NCI-H748 (cell line): ENCODE measurements around the gene CYP1B1.
"Not testable (repeated sequence)": the region's sequence is repeated elsewhere in the genome, so short reads cannot be mapped to it uniquely, and the experiment has no call there.

Source experiments
- DNase-seq: peaks from one replicate; lab custom pipeline; 2025; ENCODE audit not compliant: unreplicated experiment; lab: John Stamatoyannopoulos, UW

Gene CYP1B1

DNA sequence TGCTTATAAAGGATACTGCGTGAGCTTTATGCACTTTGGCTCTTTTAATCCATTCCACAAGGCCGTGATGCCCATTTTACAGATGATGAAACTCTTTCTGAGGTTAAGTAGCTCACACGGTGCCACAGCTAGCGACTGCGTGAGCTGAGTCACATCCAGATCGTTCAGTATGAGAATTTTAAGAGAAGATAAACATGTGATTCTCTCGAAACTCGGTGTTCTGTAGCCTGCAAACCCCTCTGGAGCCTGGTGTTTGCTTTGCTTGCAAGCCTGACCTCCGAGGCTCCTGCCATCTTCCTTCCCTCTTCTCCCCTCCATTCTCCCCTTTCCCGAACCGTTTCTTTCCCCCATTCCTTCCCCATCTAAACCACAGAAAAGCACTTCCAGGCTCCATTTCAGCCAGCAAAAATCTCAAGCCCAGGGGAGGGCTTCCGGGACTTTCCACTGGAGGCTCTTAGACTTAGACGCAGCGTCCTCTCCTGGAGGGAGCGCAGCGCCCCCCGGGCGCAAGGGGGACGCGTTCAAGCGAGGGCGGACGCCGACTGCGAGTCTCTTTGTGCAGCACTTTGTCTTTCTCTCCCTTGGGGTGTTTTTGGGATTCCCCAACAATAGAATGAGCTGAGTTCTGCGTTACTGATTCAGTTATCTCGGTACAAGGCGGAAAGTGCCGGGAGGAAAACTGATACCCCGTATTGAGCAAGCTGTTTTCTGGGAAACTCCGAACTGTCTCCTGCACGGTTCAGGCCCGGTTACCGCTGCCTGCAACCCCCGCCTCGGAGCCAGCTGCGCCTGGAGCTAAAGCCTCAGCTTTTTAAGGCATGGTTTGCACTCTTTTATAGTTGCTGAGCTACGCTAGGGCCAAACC, 38.0 kb downstream of the CYP1B1 start:
- DNase-seq = peak; percentile 34

DNA sequence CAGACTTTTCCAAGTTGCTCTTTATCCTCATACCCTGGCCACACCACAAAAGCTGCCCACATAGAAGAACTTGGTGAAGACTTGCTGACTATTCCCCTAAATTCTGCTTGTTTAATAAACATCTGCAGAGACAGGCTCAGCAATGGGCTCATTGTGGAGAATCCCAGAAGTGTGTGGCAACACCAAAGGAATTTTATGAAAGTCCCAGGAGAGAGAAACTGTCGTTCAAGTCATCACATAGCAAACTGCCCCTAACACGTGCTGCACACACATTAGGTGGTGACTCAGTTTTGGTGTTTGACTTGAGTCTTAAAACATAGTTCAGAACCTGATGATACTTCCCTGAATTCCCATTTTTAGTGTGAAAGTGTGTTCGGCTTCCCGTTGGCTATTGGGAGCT, 38.6 kb downstream of the CYP1B1 start:
- no peak for DNase-seq

DNA sequence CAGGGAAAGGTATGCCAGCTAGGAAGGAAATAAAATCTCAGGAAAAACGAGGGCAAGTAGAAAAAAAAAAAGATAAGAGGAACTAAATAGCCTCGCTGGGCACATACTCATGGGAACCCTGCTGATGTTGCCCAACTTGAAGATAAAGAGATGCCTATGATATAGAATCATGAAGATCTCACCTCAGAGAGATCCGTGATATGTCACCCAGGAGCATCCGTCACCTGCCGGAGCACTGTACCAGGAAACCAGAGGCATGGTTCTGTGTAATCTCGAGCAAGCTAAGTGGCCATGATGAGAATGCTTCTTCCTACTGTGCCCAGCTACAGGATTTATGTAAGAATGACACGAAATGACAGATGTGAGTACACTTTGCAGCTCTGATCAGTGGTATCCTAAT, 40.0 kb downstream of the CYP1B1 start:
- no peak for DNase-seq

DNA sequence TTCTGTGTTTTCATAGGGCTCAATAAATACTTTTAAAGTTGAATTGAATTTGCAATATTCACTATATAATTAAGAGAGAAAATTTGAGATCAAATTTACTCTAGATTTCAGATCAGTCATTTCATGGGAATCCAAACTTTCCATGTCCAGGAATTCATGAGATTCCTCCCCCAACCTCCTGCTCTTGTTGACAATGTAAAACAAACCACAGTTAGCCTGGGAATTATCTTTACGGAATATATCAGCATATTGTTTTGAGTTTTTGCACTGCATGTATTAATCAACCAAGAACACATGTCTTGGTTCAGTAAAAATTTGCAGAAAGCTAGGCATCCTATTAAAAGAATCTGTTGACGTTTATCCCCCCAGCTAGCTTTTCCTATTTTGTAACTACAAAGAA, 42.3 kb downstream of the CYP1B1 start:
- no peak for DNase-seq

DNA sequence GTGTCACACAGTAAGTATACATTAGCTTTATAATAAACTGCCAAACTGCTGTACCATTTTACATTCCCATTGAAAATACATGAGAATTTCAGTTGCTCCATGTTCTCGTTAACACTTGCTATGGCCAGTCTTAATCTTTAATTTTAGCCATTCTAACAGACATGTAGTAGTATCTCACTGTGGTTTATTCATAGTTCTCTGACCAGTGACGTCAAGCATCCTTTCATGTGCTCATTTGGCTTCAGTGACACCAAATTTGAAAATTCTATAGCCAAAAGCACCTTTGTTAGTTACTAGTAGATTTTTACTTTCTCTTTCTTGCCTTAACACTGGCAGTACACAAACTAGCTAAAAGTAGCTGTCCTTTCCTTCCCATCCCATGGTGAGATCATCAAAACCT, 43.0 kb downstream of the CYP1B1 start:
- no peak for DNase-seq

DNA sequence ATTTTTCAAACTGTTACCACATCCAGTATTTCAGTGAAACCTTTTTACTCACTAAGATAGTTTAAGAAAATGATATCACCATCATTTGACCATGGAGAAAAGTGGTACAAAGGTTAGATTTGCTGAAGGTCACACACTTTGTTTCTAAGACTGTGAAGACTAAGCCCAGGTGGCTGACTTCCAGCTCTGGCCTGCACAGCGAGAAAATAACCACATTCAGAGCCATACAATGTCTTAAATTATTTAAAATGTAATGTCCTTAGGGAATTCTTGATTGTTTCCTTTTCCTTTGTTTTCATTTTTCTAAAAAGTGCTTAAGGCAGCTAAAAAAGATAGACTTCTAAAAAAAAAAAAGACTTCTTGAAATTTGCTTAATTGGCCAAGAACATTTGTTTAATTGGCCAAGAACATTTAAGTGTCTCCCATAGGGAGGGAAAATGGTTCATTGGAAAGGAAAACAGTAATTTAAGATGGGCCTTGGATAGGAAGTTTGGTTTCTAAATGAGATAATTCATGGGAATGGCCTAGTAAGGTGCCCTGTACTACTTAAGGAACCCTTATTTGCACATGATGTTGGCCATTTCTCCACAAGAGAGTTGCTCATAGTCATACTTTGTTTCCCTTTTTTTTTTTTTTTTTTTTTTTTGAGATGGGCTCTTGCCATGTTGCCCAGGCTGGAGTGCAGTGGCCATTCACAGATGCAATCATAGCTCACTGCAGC, 45.2 kb downstream of the CYP1B1 start:
- DNase-seq = no peak

DNA sequence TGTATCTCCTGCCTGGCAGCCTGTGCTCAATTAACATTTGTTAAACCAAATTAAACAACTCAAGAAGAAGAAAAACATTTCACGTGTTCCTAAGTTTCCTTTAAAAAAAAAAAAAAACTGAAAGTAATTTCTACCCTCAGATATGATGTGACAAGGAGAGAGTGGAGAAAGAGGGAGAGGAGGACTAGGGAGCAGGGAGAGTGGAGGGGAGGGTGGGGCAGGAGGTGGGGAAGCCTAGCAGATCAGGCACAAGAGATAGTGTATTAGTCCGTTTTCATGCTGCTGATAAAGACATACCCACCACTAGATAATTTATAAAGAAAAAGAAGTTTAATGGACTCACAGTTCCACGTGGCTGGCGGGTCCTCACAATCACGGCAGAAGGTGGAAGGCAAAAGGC, 46.4 kb downstream of the CYP1B1 start:
- DNase-seq = no peak

DNA sequence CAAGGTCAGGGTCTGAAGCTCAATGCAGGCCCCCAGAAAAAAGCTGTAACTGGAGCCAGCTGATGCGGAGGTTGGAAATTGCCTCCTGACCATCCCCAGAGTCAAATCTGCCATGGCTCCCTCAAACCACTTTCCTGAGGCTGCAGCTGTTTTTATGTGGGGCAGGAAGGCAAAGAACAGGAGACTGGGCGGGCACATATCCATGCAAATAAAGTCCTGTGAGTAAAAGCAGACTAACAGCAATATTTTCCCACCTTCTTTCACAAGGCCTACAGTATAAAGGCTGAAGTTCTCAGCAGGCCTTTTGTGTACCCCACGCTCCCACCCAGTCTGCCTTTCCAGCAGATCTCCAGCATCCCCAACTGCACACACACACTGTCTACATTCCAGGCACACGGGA, 47.1 kb downstream of the CYP1B1 start:
- no peak for DNase-seq

DNA sequence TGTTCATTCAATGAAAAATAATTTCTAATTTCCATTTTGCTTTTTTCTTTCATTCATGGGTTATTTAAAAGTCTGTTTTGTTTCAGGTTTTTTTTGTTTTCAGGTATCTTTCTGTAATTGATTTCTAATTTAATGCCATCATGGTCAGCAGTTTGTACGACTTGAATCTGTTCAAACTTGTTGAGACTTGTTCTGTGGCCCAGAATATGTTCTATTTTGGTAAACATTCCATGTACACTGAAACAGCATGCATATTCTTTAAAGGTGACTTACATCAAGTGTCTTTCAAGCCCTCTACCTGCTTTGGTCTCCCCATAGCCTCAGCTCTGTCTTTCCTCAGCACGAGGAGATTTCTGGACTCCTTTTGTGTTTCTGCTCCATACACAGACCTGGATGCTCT, 49.1 kb downstream of the CYP1B1 start:
- DNase-seq = no peak

DNA sequence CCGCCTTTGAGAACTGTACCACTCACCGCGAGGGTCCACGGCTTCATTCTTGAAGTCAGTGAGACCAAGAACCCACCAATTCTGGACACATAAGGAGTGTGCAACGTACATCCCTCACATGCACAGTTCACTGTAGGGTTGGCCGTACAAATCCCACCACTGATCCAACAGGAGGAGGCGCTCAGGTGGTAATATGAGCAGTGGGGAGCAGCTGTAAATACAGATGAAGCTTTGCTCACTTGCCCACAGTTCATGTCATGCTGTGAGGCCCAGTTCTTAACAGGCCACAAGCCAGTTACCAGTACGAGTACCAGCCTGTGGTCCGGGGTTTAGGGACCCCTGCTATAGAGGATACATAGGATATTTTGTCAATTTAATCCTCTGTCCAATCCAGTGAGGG, 54.4 kb downstream of the CYP1B1 start:
- no peak for DNase-seq

DNA sequence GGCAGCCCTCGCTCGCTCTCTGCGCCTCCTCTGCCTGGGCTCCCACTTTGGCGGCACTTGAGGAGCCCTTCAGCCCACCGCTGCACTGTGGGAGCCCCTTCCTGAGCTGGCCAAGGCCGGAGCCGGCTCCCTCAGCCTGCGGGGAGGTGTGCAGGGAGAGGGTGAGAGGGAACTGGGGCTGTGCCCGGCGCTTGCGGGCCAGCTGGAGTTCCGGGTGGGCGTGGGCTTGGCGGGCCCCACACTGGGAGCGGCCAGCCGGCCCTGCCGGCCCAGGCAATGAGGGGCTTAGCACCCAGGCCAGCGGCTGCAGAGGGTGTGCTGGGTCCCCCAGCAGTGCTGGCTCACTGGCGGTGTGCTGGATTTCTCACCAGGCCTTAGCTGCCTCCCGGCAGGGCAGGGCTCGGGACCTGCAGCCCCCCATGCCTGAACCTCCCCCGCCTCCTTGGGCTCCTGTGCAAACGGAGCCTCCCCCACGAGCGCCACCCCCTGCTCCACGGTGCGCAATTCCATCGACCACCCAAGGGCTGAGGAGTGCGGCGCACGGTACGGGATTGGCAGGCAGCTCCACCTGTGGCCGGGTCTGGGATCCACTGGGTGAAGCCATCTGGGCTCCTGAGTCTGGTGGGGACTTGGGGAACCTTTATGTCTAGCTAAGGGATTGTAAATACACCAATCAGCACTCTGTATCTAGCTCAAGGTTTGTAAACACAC, 55.4 kb downstream of the CYP1B1 start:
- DNase-seq = not testable (repeated sequence)

DNA sequence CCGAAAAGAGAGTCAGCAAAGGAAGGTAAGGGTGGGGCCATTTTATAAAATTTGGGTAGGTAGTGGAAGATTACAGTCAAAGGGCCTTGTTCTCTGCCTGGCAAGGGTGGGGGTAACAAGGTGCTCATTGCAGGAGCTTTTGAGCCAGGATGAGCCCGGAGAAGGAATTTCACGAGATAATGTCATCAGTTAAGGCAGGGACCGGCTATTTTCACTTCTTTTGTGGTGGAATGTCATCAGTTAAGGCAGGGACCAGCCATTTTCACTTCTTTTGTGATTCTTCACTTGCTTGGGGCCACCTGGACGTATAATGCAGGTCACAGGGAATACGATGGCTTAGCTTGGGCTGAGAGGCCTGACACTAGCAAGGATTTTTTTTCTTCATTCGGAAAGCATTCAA, 58.1 kb downstream of the CYP1B1 start:
- DNase-seq = no peak
